Activated naive CD4-positive, alpha-beta T cell treated with anti-CD3 and anti-CD28 coated beads, Interleukin-2, amount 50 U/mL, for 24 hours (primary cell): Measurements from ENCODE around the gene AGPS.
"Not testable (repeated sequence)": the region's sequence is repeated elsewhere in the genome, so short reads cannot be mapped to it uniquely, and the experiment has no call there.

Source experiments
- H3K27ac Mint-ChIP-seq: one replicate; pipeline ENCODE4 v1.8.0; 2021; ENCODE audit warnings: mild to moderate bottlenecking, mixed read lengths
- H3K27me3 Mint-ChIP-seq: one replicate; pipeline ENCODE4 v1.8.0; 2021; ENCODE audit warnings: mixed read lengths
- H3K36me3 Mint-ChIP-seq: one replicate; pipeline ENCODE4 v1.8.0; 2021; ENCODE audit warnings: mixed read lengths
- H3K4me1 Mint-ChIP-seq: one replicate; pipeline ENCODE4 v1.8.0; 2021; ENCODE audit warnings: mixed read lengths
- H3K4me3 Mint-ChIP-seq: one replicate; pipeline ENCODE4 v1.8.0; 2021; ENCODE audit warnings: mild to moderate bottlenecking, mixed read lengths
- H3K9me3 Mint-ChIP-seq: one replicate; pipeline ENCODE4 v1.8.0; 2021; ENCODE audit warnings: mixed read lengths

Gene AGPS

DNA sequence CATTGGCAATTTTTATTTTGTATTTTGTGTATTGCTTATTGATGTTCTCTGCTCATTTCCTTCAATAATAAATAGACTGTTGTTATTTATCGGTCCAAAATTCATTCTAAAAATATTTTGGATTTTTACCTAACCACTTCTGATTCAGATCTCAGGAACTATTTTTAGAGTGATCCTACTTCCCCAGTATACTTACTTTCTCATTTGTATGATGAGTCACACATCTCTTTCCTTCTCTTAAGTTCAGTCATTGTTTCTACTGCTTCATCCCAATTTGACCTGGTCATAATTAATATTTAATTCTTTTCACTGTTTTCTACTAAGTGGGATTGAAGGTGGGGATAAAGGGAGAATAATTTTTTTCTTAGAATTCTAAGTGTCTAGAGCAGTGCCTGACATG is 75.1 kb downstream of the AGPS start:
- Mint-ChIP-seq H3K36me3 (peaks cover 38% of the 10 kb centered on the region), H3K4me3 (no peak overlapping the region), H3K27me3 (no peaks in the 10 kb centered on the region), H3K27ac (no peak overlapping the region), H3K9me3 (peaks cover 22% of the 10 kb centered on the region), H3K4me1 (peaks cover 5% of the 10 kb centered on the region)

GRCh38 chr2:177471990-177472389 is 79.4 kb downstream of the AGPS start:
- peaks cover 22% of the 10 kb centered on the region for H3K9me3 Mint-ChIP-seq
- no peaks in the 10 kb centered on the region for H3K27me3 Mint-ChIP-seq
- no peak overlapping the region for H3K4me3 Mint-ChIP-seq
- no peak overlapping the region for H3K27ac Mint-ChIP-seq
- H3K36me3 Mint-ChIP-seq: peaks cover 55% of the 10 kb centered on the region
- peaks cover 16% of the 10 kb centered on the region for H3K4me1 Mint-ChIP-seq

- Mint-ChIP-seq H3K27ac (no peak overlapping the region), H3K4me3 (no peak overlapping the region), H3K27me3 (no peaks in the 10 kb centered on the region), H3K4me1 (peaks cover 11% of the 10 kb centered on the region), H3K36me3 (peaks cover 69% of the 10 kb centered on the region), H3K9me3 (peaks cover 22% of the 10 kb centered on the region)
Observed at GRCh38 chr2:177474301-177474700, 81.7 kb downstream of the AGPS start.

- Mint-ChIP-seq H3K9me3 (peaks cover 18% of the 10 kb centered on the region), H3K27me3 (no peaks in the 10 kb centered on the region), H3K27ac (peak overlapping the region; percentile 61), H3K4me3 (no peak overlapping the region), H3K4me1 (peaks cover 11% of the 10 kb centered on the region), H3K36me3 (peaks cover 69% of the 10 kb centered on the region)
Observed at GRCh38 chr2:177474998-177475397, 82.4 kb downstream of the AGPS start.

DNA sequence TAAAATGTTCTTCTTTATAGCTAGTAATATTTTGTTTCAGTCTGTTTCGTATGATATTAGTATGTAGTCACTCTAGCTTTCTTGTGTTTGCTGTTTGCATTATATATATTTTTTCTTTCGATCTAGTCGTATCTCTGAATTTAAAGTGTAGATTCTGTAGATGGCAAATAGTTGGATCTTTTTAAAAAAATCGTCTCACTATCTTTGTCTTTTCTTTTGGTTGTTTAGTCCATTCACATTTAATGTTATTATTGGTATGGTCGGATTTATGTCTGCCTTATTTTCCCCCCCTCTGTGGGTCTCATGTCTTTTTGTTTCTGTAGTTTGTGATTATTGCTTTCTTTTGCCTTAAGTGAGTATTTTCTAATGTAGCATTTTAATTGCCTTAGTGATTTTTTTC is 84.3 kb downstream of the AGPS start:
- Mint-ChIP-seq H3K27me3 (no peaks in the 10 kb centered on the region), H3K27ac (no peak overlapping the region), H3K4me1 (peaks cover 11% of the 10 kb centered on the region), H3K9me3 (peaks cover 5% of the 10 kb centered on the region), H3K4me3 (no peak overlapping the region), H3K36me3 (peaks cover 57% of the 10 kb centered on the region)

GRCh38 chr2:177478029-177478428 is 85.5 kb downstream of the AGPS start:
- H3K27me3 Mint-ChIP-seq: no peaks in the 10 kb centered on the region
- H3K4me1 Mint-ChIP-seq: peaks cover 11% of the 10 kb centered on the region
- H3K36me3 Mint-ChIP-seq: peaks cover 47% of the 10 kb centered on the region
- no peak overlapping the region for H3K4me3 Mint-ChIP-seq
- no peaks in the 10 kb centered on the region for H3K9me3 Mint-ChIP-seq
- H3K27ac Mint-ChIP-seq: no peak overlapping the region

- Mint-ChIP-seq H3K36me3 (peaks cover 50% of the 10 kb centered on the region), H3K27ac (no peak overlapping the region), H3K4me3 (no peak overlapping the region), H3K4me1 (peaks cover 11% of the 10 kb centered on the region), H3K9me3 (no peaks in the 10 kb centered on the region), H3K27me3 (no peaks in the 10 kb centered on the region)
Observed at GRCh38 chr2:177478907-177479306, 86.3 kb downstream of the AGPS start.

DNA sequence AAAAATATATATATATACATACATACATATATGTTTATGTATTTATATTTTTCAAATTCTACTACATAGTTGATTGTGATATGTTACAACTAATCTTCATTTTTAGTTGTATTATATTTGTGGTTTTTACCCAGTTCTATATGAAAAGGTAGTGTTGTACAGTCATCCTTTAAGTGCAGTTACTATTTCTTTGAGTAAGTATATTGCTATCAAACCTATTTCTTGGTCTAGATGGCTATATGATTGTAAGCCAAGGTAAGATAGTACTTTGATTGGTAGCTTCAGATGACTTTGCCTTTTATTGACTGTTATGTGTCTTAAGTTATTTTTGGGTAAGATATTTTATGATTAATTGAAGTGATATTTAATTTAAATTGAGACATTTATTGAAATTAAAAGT is 89.6 kb downstream of the AGPS start:
- Mint-ChIP-seq H3K27ac (no peak overlapping the region), H3K4me1 (no peaks in the 10 kb centered on the region), H3K4me3 (no peak overlapping the region), H3K27me3 (no peaks in the 10 kb centered on the region), H3K9me3 (no peaks in the 10 kb centered on the region), H3K36me3 (peaks cover 26% of the 10 kb centered on the region)

- Mint-ChIP-seq H3K9me3 (no peaks in the 10 kb centered on the region), H3K27me3 (no peaks in the 10 kb centered on the region), H3K36me3 (peaks cover 17% of the 10 kb centered on the region), H3K27ac (no peak overlapping the region), H3K4me3 (no peak overlapping the region), H3K4me1 (no peaks in the 10 kb centered on the region)
Observed at GRCh38 chr2:177483531-177483930, 91.0 kb downstream of the AGPS start.

GRCh38 chr2:177484180-177484795 is 91.7 kb downstream of the AGPS start:
- Mint-ChIP-seq H3K9me3 (no peaks in the 10 kb centered on the region), H3K27ac (no peak overlapping the region), H3K36me3 (peaks cover 12% of the 10 kb centered on the region), H3K4me1 (no peaks in the 10 kb centered on the region), H3K4me3 (no peak overlapping the region), H3K27me3 (no peaks in the 10 kb centered on the region)

- H3K9me3 Mint-ChIP-seq, H3K4me1 Mint-ChIP-seq, H3K36me3 Mint-ChIP-seq, H3K27me3 Mint-ChIP-seq, H3K4me3 Mint-ChIP-seq, H3K27ac Mint-ChIP-seq: not testable (repeated sequence)
Observed at GRCh38 chr2:177485657-177486056, 93.1 kb downstream of the AGPS start.

DNA sequence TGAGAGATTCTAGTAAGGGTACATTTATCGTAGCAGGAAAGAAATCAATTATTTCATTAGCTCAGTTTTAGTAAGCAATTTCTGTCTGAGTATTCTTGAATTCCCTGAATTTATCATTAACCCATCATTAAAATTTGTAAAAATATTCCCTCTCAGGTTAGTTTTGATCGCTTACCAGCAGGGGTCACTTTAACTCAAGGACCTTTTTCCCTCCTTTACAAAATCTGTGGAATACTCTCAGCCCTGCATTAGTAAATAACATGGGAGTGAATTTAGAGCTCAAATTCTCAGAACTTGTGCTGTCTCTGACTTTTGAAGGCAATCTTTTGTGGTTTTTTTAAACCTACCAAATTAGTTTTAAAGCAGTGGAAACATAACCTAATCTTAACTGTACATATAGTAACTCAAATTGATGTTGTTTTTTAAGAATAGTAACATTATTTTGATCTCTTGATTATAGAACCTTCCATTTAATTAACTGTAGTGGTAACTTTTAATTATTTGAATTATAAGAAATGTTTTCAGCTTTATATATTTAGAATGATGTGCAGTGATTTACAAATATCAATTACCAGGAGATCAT is 97.2 kb downstream of the AGPS start:
- H3K4me1 Mint-ChIP-seq: no peaks in the 10 kb centered on the region
- no peaks in the 10 kb centered on the region for H3K27me3 Mint-ChIP-seq
- no peaks in the 10 kb centered on the region for H3K9me3 Mint-ChIP-seq
- peaks cover 11% of the 10 kb centered on the region for H3K36me3 Mint-ChIP-seq
- no peak overlapping the region for H3K27ac Mint-ChIP-seq
- H3K4me3 Mint-ChIP-seq: no peak overlapping the region

DNA sequence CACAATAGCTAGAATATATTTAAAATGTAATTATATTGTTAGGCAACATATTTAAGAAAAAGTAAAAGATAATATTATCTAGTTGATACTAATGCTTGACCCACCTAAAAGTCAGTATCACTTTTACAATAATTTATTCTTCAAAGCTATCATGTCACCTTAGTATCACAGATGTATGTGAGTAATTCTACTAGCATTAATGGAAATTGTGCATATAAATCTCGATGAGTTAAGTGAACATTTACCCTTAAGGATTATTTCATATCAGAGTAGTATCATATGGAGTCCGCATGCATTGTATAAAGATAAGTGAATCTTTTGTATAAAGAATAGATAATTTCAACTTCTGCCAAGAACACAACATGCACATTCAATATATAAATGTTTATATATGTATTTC is 103.4 kb downstream of the AGPS start:
- H3K4me3 Mint-ChIP-seq: no peak overlapping the region
- peaks cover 16% of the 10 kb centered on the region for H3K36me3 Mint-ChIP-seq
- H3K27ac Mint-ChIP-seq: no peak overlapping the region
- peaks cover 2% of the 10 kb centered on the region for H3K4me1 Mint-ChIP-seq
- no peaks in the 10 kb centered on the region for H3K27me3 Mint-ChIP-seq
- no peaks in the 10 kb centered on the region for H3K9me3 Mint-ChIP-seq

GRCh38 chr2:177496921-177497320 is 104.3 kb downstream of the AGPS start:
- Mint-ChIP-seq H3K4me1 (peaks cover 8% of the 10 kb centered on the region), H3K9me3 (no peaks in the 10 kb centered on the region), H3K27me3 (no peaks in the 10 kb centered on the region), H3K27ac (no peak overlapping the region), H3K4me3 (no peak overlapping the region), H3K36me3 (peaks cover 18% of the 10 kb centered on the region)

- Mint-ChIP-seq H3K4me3 (no peak overlapping the region), H3K27me3 (no peaks in the 10 kb centered on the region), H3K4me1 (peaks cover 8% of the 10 kb centered on the region), H3K36me3 (peaks cover 18% of the 10 kb centered on the region), H3K27ac (peak overlapping the region; percentile 36), H3K9me3 (no peaks in the 10 kb centered on the region)
Observed at GRCh38 chr2:177501186-177501585, 108.6 kb downstream of the AGPS start.

DNA sequence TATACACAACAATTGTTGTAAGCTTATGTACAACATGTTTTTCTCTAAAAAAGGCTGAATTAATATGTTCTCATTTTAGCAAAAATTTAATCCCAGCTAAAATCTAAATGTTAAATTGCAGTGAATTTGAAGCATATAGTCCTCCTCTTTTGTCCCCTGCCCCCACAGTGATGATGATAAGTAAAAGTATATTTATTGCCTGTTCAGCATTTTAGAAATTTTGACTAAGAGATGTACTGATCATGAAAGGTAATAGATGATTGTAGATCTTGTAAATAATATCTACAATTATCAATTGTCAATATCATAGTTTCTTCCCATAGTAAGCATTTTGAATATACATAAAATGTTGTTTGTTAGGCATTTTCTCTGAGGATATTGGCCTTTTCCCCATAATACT is 113.9 kb downstream of the AGPS start:
- Mint-ChIP-seq H3K36me3 (peaks cover 29% of the 10 kb centered on the region), H3K4me1 (peaks cover 11% of the 10 kb centered on the region), H3K27me3 (no peaks in the 10 kb centered on the region), H3K9me3 (no peaks in the 10 kb centered on the region), H3K4me3 (no peak overlapping the region), H3K27ac (no peak overlapping the region)

DNA sequence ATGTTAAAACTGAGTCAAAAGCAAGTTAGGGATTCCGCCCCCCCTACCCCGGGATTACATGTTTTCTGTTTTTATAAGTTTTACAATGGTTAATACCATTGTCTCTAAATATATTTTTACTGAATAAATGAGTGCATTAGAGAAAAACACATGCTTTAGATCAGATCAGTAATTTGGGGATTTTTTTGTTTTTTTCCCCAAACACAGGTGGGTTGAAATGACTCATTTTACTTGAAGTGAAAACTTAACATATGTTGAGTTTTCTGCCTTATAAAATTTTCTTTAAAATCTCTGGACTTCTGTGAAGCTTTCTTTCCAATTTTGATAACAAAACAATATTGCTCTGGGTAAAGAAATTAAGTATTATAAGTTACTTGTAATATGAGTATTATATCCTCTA is 114.4 kb downstream of the AGPS start:
- Mint-ChIP-seq H3K9me3 (no peaks in the 10 kb centered on the region), H3K36me3 (peaks cover 31% of the 10 kb centered on the region), H3K4me1 (peaks cover 11% of the 10 kb centered on the region)

More for the DNA sequence above, 114.4 kb downstream of the AGPS start:
- no peaks in the 10 kb centered on the region for H3K27me3 Mint-ChIP-seq
- no peak overlapping the region for H3K27ac Mint-ChIP-seq
- no peak overlapping the region for H3K4me3 Mint-ChIP-seq
